Chondrocyte (in vitro differentiated cells): ENCODE measurements around the gene DLG2. TPM values are rescaled to one million over a fixed set of nuclear protein-coding genes. Genes with fewer than 3 reads are reported as not detected.

Experiments
- DNase-seq: peaks from one replicate; pipeline ENCODE4 v3.0.0; 2021; ENCODE audit warnings: mixed read lengths, low spot score
- H3K27ac Mint-ChIP-seq: one replicate; pipeline ENCODE4 v1.8.0; 2021; ENCODE audit warnings: mild to moderate bottlenecking, moderate library complexity, mixed read lengths; ENCODE audit not compliant: unreplicated experiment
- H3K27me3 Mint-ChIP-seq: 2 replicates; pipeline ENCODE4 v1.8.0; 2021; ENCODE audit warnings: low read depth, mixed read lengths
- H3K36me3 Mint-ChIP-seq: 2 replicates; pipeline ENCODE4 v1.8.0; 2021; ENCODE audit warnings: low read depth, mixed read lengths
- H3K4me1 Mint-ChIP-seq: 2 replicates; pipeline ENCODE4 v1.8.0; 2021; ENCODE audit warnings: low read depth, mild to moderate bottlenecking, mixed read lengths
- H3K4me3 Mint-ChIP-seq: one replicate; pipeline ENCODE4 v1.8.0; 2021; ENCODE audit warnings: mild to moderate bottlenecking, moderate library complexity, mixed read lengths; ENCODE audit not compliant: unreplicated experiment
- H3K9me3 Mint-ChIP-seq: 2 replicates; pipeline ENCODE4 v1.8.0; 2021; ENCODE audit warnings: low read depth, mixed read lengths
- CTCF ChIP-seq: fragments of 200-600 bp; sonication (generic); IDR thresholded peaks from 2 replicates; pipeline ENCODE4 v1.5.0; 2021; ENCODE audit warnings: antibody characterized with exemption, mild to moderate bottlenecking, moderate library complexity
- total RNA-seq: library from RNA; stranded (reverse); gene quantifications from 3 replicates; pipeline ENCODE4 v1.2.1, GENCODE V29; 2021

Gene DLG2
- total RNA-seq, 1 donor from 2014 or later, result 1.3 TPM

- Mint-ChIP-seq H3K4me3 (no peak overlapping the region), H3K27me3 (no peaks in the 10 kb centered on the region), H3K9me3 (peaks cover 23% of the 10 kb centered on the region), H3K36me3 (no peaks in the 10 kb centered on the region), H3K27ac (no peak overlapping the region), H3K4me1 (no peaks in the 10 kb centered on the region)
- TF ChIP-seq CTCF, result no peak
- no peak for DNase-seq
Observed at GRCh38 chr11:85154294-85154693, 472.9 kb downstream of the DLG2 start.

GRCh38 chr11:85137597-85137996 is 489.5 kb downstream of the DLG2 start:
- Mint-ChIP-seq H3K4me1 (no peaks in the 10 kb centered on the region), H3K27me3 (peaks cover 9% of the 10 kb centered on the region), H3K36me3 (no peaks in the 10 kb centered on the region), H3K27ac (no peak overlapping the region), H3K9me3 (peaks cover 18% of the 10 kb centered on the region), H3K4me3 (no peak overlapping the region)
- no peak for TF ChIP-seq CTCF
- DNase-seq, result no peak

DNA sequence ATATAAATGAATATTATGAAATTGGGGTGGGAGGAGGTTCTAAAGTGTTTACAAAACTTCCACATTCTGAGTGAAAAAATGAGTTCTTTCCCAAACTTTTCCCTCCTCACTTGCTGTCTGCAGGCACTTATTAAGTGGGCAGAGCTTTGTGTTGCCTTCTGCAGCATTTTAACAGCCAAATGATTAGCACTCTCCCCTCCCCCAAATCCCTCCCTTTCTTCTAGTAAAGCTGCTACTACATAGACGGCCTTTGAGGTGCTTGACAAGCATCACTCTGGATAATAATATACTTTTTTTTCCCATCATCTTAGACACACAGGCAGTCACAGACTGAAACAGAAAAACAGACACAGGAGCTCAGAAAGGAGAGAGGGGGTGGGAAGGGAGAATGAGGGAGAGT is 493.5 kb downstream of the DLG2 start:
- H3K4me1 Mint-ChIP-seq, result no peaks in the 10 kb centered on the region
- H3K36me3 Mint-ChIP-seq, result no peaks in the 10 kb centered on the region
- no peak overlapping the region for H3K27ac Mint-ChIP-seq
- H3K27me3 Mint-ChIP-seq, result peaks cover 12% of the 10 kb centered on the region
- no peak overlapping the region for H3K4me3 Mint-ChIP-seq
- no peaks in the 10 kb centered on the region for H3K9me3 Mint-ChIP-seq
- DNase-seq, result no peak
- TF ChIP-seq CTCF, result no peak

DNA sequence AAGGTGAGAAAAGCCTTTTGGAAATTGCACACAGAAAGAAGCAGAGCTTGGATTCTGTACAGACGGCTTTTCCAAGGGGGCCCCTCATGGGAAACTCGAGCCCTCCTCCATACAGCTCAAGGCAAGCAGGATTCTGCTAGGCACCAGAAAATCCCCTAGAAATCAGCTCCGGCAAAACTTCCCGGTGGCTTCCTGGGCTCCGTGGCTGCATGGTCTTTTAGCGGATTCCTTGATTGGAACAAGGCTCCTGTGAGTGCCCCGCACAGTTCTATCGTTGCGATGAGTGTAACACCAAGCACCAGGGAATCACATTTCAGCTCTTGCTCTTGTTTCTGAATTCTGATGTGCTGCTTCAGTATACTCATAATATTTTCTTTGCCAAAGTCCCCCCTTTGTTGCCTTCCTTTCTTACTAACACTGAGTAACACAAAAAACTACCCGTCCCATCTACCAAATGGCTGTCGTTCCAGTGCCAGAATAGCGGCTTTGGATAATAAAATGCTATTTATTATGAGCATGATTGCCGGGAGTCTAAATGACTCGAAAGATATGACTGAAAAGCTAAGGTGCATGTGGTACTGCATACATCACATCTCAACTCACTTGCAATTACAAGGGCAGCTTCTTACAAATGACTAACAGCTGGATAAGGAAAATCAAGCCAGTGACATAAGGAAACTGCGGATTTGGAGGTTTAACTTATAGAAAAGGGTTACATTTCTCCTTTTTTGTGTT is 494.1 kb downstream of the DLG2 start:
- Mint-ChIP-seq H3K9me3 (no peaks in the 10 kb centered on the region), H3K4me1 (no peaks in the 10 kb centered on the region), H3K36me3 (no peaks in the 10 kb centered on the region), H3K4me3 (no peak overlapping the region), H3K27me3 (peaks cover 12% of the 10 kb centered on the region), H3K27ac (no peak overlapping the region)
- TF ChIP-seq CTCF, result no peak
- DNase-seq, result no peak

- Mint-ChIP-seq H3K4me3 (no peak overlapping the region), H3K9me3 (peaks cover 2% of the 10 kb centered on the region), H3K4me1 (no peaks in the 10 kb centered on the region), H3K27ac (no peak overlapping the region), H3K36me3 (no peaks in the 10 kb centered on the region), H3K27me3 (peaks cover 5% of the 10 kb centered on the region)
- TF ChIP-seq CTCF, result no peak
- no peak for DNase-seq
Observed at GRCh38 chr11:85127349-85127748, 499.8 kb downstream of the DLG2 start.
